ENCODE data around the gene MAP9.

Gene MAP9

DNA sequence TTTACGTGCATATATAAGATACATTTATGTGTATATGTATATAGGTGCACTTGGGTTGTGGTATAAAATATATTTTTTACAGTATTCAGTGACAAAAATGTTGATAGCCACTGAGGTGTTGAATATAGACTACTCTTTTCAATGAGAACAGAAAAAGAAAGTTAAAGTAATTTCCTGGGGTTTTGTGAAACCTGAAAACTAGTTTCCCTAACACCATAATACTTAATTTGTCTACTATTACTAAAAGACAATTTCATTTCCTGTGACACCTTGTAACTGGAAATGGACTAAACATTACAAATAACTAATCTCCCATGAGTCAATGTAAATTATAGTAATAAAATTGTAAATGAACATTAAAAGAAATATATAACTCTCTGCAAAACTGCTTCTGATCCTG, 32.0 kb upstream of the MAP9 start:
- H3K4me3 ChIP-seq (ENCODE audit: control insufficient read depth, low read depth, low read length), result no peak overlapping the region
- no peak for DNase-seq (ENCODE audit: low read depth)
- TF ChIP-seq, protein P1, sequence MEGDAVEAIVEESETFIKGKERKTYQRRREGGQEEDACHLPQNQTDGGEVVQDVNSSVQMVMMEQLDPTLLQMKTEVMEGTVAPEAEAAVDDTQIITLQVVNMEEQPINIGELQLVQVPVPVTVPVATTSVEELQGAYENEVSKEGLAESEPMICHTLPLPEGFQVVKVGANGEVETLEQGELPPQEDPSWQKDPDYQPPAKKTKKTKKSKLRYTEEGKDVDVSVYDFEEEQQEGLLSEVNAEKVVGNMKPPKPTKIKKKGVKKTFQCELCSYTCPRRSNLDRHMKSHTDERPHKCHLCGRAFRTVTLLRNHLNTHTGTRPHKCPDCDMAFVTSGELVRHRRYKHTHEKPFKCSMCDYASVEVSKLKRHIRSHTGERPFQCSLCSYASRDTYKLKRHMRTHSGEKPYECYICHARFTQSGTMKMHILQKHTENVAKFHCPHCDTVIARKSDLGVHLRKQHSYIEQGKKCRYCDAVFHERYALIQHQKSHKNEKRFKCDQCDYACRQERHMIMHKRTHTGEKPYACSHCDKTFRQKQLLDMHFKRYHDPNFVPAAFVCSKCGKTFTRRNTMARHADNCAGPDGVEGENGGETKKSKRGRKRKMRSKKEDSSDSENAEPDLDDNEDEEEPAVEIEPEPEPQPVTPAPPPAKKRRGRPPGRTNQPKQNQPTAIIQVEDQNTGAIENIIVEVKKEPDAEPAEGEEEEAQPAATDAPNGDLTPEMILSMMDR (conservative IDR thresholded peaks at IDR 0.05; ENCODE audit: control insufficient read depth, insufficient read depth, low read depth, low read length), result no peak

DNA sequence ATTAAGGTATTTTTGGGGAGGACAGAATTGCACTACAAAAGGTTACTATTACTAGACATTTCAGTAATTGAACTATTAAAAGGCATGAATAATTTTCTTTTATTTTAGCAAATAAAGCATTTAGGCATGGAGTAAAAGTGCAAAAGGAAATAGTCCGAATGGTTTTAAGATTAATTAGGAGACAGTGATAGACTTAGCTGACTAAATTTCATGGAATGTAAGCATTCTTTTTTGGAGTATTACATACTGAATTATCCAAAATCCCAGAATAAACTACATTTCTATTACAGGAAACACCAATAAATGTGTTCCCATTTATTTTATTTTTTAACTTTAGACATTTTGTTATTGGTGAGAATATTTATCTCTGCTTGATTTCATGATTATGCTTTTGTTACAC, 30.7 kb upstream of the MAP9 start:
- TF ChIP-seq, protein P1 (conservative IDR thresholded peaks at IDR 0.05; ENCODE audit: control insufficient read depth, insufficient read depth, low read depth, low read length), result no peak
- no peak overlapping the region for H3K4me3 ChIP-seq (ENCODE audit: control insufficient read depth, low read depth, low read length)
- no peak for DNase-seq (ENCODE audit: low read depth)

DNA sequence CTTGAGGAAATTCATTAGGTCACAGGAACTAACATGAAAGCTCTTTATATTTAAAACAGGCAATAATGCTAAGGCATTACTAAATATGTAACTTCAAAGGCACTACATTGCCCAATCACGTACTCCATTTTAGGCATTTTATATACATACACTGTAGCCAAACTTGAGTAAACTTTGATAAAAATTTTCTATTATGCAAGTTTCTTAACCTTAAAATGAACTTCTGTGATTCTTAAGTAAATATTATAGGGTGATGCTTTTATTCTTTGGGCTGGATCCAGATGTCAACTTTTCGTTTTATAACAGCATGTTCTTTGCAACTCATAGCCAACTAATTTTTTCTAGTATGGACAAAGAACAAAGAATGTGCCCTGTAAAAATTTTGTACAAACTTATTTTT, 28.3 kb upstream of the MAP9 start:
- no peak overlapping the region for H3K4me3 ChIP-seq (ENCODE audit: control insufficient read depth, low read depth, low read length)
- peak; percentile 11 for DNase-seq (ENCODE audit: low read depth)
- TF ChIP-seq, protein P1 (conservative IDR thresholded peaks at IDR 0.05; ENCODE audit: control insufficient read depth, insufficient read depth, low read depth, low read length), result no peak

DNA sequence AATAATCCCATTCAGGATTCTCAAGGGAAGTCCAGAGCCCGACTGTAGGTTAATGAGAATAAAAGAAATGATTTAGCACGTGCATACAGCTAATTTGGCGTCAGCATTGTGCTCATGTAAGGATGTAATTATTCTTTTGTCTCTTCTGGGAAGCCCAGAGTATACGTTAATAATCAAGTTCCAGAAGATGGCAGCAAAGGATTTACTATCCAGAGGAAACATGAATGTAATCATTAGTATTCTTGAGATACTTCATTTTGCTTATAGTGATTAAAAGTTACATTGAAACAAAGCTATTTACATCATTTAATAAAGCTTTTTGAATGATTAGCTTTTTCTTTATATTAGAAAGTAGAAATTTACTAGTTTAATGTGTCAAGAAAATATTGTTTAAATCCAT, 27.1 kb upstream of the MAP9 start:
- H3K4me3 ChIP-seq (ENCODE audit: control insufficient read depth, low read depth, low read length), result no peak overlapping the region
- peak; percentile 68 for DNase-seq (ENCODE audit: low read depth)
- TF ChIP-seq, protein P1 (conservative IDR thresholded peaks at IDR 0.05; ENCODE audit: control insufficient read depth, insufficient read depth, low read depth, low read length), result peak; percentile 45

DNA sequence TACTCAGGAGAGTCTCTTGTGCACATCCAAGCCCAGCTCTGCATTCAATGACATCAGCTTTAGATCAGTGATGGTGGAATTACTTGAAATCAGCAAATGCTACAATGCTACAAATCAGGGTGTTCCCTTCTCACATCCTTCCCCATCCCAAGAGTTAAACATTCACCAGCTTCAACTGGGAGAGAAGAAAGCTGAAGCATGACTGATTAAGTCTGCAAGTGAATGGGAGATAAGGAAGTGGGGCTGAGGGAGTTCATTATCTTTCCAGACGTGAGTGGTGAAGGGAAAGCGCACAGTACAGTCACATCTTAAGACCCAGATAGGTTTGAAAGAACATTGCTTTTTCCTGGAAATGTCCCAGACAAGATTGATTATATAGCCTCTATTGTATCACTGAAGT, 26.2 kb upstream of the MAP9 start:
- no peak overlapping the region for H3K4me3 ChIP-seq (ENCODE audit: control insufficient read depth, low read depth, low read length)
- TF ChIP-seq, protein P1 (conservative IDR thresholded peaks at IDR 0.05; ENCODE audit: control insufficient read depth, insufficient read depth, low read depth, low read length), result no peak
- DNase-seq (ENCODE audit: low read depth), result no peak

DNA sequence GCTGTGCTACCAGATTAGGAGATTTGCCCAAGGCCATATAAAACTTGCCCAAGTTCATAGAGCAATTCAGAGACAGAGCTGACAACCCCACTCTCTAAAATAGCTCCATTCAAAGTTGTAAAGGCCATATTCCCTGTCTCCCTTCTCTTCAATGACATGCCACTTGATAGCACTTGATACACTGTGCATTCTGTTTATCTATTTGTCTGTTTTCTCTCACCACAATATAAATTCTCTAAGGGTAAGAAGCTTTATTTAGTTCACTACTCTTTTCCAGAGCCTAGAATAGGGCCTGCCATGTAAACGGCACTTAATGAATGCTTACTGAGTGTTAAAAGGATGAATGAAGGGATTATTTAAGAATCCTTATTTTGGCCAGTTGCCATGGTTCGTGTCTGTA, 24.1 kb upstream of the MAP9 start:
- DNase-seq (ENCODE audit: low read depth), result no peak
- TF ChIP-seq, protein P1 (conservative IDR thresholded peaks at IDR 0.05; ENCODE audit: control insufficient read depth, insufficient read depth, low read depth, low read length), result no peak
- H3K4me3 ChIP-seq (ENCODE audit: control insufficient read depth, low read depth, low read length), result no peak overlapping the region

Data from fibroblast of mammary gland (primary cell).